22Rv1 (cell line): ENCODE results near the gene SMIM35.

Experiments used
- CTCF ChIP-seq: fragments of 450-650 bp; IDR thresholded peaks from 2 replicates; pipeline ENCODE4 v1.5.1; 2017; ENCODE audit warnings: mild to moderate bottlenecking
- ZFX ChIP-seq: fragments of 450-650 bp; IDR thresholded peaks from 2 replicates; pipeline ENCODE4 v1.6.1; 2017; ENCODE audit warnings: antibody characterized with exemption, borderline replicate concordance

- no peak for TF ChIP-seq CTCF
- TF ChIP-seq ZFX, result no peak
Observed at GRCh38 chr11:118058311-118059245, 28.2 kb downstream of the SMIM35 start.
